Heart left ventricle (tissue), 13 donors: Measurements from ENCODE around the gene AFAP1.

Source experiments
- CTCF ChIP-seq, 12 donors: fragments of 200-600 bp; sonication (generic) in 4 of 12; IDR thresholded peaks; one replicate each; pipeline versions ENCODE4 v1.5.0 to v1.8.0; 2018 to 2022; ENCODE audit warnings: antibody characterized with exemption in 12 of 12, mild to moderate bottlenecking in 5 of 12
- POLR2A ChIP-seq, 2 donors: fragments of 450-650 bp; IDR thresholded peaks; one replicate each; pipeline ENCODE4 v1.6.1; 2017; ENCODE audit warnings: antibody characterized with exemption in 2 of 2, mild to moderate bottlenecking in 2 of 2, moderate library complexity in 2 of 2
- donor health status: ischemic (EF 13 %, LVEDD 7.1; RV severe dilation, severe dysfunction).
- donor health status: DM: no; HTN: yes; CAD: no.
- donor health status: DM: no; HTN: no; CAD: no.
- donor health status: ischemic (EF 25% LVEDD 6.9; RV normal size, moderate dysfunction).
- donor health status: ischemic (EF 25% LVEDD 5.7; RV mildly dilated, moderate dysfunction).
- donor health status: ischemic (EF 35%, LVEDD 5.7; RV mildly dilated, moderate dysfunction).
- donor health status: nonischemic (EF 11% LVEDD 7.7; RV severe dilation, severe dysfunction).
- donor health status: DM: yes; HTN: yes; CAD: no.
- donor health status: PGD.
- donor health status: ischemic (EF 29% LVEDD 5.4; RV normal size, mild dysfunction).
- donor health status: nonischemic (EF 23%, LVEDD 6.1; RV moderate dilation, normal function).

- TF ChIP-seq CTCF (IDR thresholded peaks at IDR 0.05), result no peak
- TF ChIP-seq POLR2A (IDR thresholded peaks at IDR 0.05), result no peak
Observed at GRCh38 chr4:7804756-7805385, 134.8 kb downstream of the AFAP1 start.
